HEK293 (cell line): ENCODE data around the gene SLC25A44.
A peak's percentile ranks its signal among the peaks of the same experiment; 100 is the strongest.

ENCODE experiments used
- CTCF ChIA-PET: fragments of 350-600 bp; formaldehyde crosslinking; extraction: SDS; loops from one replicate; lab custom pipeline; 2021; ENCODE audit warnings: antibody characterized with exemption; lab: Yijun Ruan, JAX
- POLR2A ChIA-PET: fragments of 300-600 bp; formaldehyde crosslinking; extraction: SDS; loops from one replicate; lab custom pipeline; 2020; ENCODE audit warnings: antibody characterized with exemption, inconsistent platforms; lab: Yijun Ruan, JAX
- H3K27ac ChIP-seq: fragments of 200-500 bp; sonication (Bioruptor generic); 2 replicates; pipeline ENCODE4 v1.5.1; 2014; ENCODE audit warnings: low read depth, low read length, control low read depth, inconsistent platforms; ENCODE audit errors: extremely low read depth
- H3K36me3 ChIP-seq, 2 experiments: fragments of 200-500 bp in 1 of 2; sonication (Bioruptor generic) in 1 of 2; 1 replicate in 1 of 2; 2 replicates in 1 of 2; pipeline ENCODE4 v1.5.1; 2014 to 2017; ENCODE audit warnings: inconsistent platforms in 2 of 2, low read length in 2 of 2; ENCODE audit not compliant: control insufficient read depth in 2 of 2, insufficient read depth in 1 of 2
- H3K4me1 ChIP-seq: fragments of 200-500 bp; sonication (Bioruptor generic); 2 replicates; pipeline ENCODE4 v1.5.1; 2014; ENCODE audit warnings: mild to moderate bottlenecking, low read length, inconsistent platforms; ENCODE audit not compliant: control insufficient read depth, insufficient read depth
- H3K4me3 ChIP-seq: 2 replicates; pipeline ENCODE4 v1.5.1; 2011; ENCODE audit warnings: low read depth, mild to moderate bottlenecking, control low read depth, low read length, moderate library complexity
- H3K9me3 ChIP-seq: fragments of 200-500 bp; sonication (Bioruptor generic); 2 replicates; pipeline ENCODE4 v1.5.1; 2014; ENCODE audit warnings: low read depth, low read length, inconsistent platforms; ENCODE audit not compliant: control insufficient read depth, insufficient read depth
- GLIS1 ChIP-seq: fragments of 450-650 bp; formaldehyde crosslinking; IDR thresholded peaks from 2 replicates; pipeline ENCODE4 v1.5.1; 2016; ENCODE audit warnings: missing biosample characterization, missing genetic modification characterization
- KLF8 ChIP-seq: fragments of 450-650 bp; formaldehyde crosslinking; IDR thresholded peaks from 2 replicates; pipeline ENCODE4 v1.5.1; 2016; ENCODE audit warnings: missing biosample characterization, missing genetic modification characterization
- KLF9 ChIP-seq: fragments of 450-650 bp; formaldehyde crosslinking; IDR thresholded peaks from 2 replicates; pipeline ENCODE4 v1.5.1; 2016; ENCODE audit warnings: missing biosample characterization, missing genetic modification characterization, low read depth
- SETDB1 ChIP-seq: IDR thresholded peaks from one replicate; pipeline ENCODE4 v1.6.1; 2017; ENCODE audit warnings: mild to moderate bottlenecking, low read length, moderate library complexity, mixed read lengths; ENCODE audit not compliant: insufficient read length
- ZBTB17 ChIP-seq: fragments of 450-650 bp; formaldehyde crosslinking; IDR thresholded peaks from 2 replicates; pipeline ENCODE4 v1.5.1; 2016; ENCODE audit warnings: missing biosample characterization, missing genetic modification characterization
- ZNF221 ChIP-seq: fragments of 450-650 bp; formaldehyde crosslinking; IDR thresholded peaks from 2 replicates; pipeline ENCODE4 v1.5.1; 2017; ENCODE audit warnings: missing biosample characterization, missing genetic modification characterization, borderline replicate concordance
- ZNF394 ChIP-seq: fragments of 450-650 bp; formaldehyde crosslinking; IDR thresholded peaks from 2 replicates; pipeline ENCODE4 v1.5.1; 2016; ENCODE audit warnings: missing biosample characterization, missing genetic modification characterization, mild to moderate bottlenecking, moderate library complexity, borderline replicate concordance
- ZNF558 ChIP-seq: fragments of 450-650 bp; formaldehyde crosslinking; IDR thresholded peaks from 2 replicates; pipeline ENCODE4 v1.5.1; 2016; ENCODE audit warnings: missing biosample characterization, missing genetic modification characterization
- ZNF600 ChIP-seq: fragments of 450-650 bp; formaldehyde crosslinking; IDR thresholded peaks from 2 replicates; pipeline ENCODE4 v1.5.1; 2016; ENCODE audit warnings: missing biosample characterization, missing genetic modification characterization
- ZNF626 ChIP-seq: fragments of 450-650 bp; sonication (Bioruptor Pico); formaldehyde crosslinking; IDR thresholded peaks from 2 replicates; pipeline ENCODE4 v1.5.1; 2018; ENCODE audit warnings: missing biosample characterization, missing genetic modification characterization, inconsistent platforms
- ZNF658 ChIP-seq: fragments of 450-650 bp; formaldehyde crosslinking; IDR thresholded peaks from 2 replicates; pipeline ENCODE4; 2016; ENCODE audit warnings: missing biosample characterization, missing genetic modification characterization
- ZNF777 ChIP-seq: fragments of 450-650 bp; formaldehyde crosslinking; IDR thresholded peaks from 2 replicates; pipeline ENCODE4 v1.5.1; 2017; ENCODE audit warnings: missing biosample characterization, missing genetic modification characterization, borderline replicate concordance
- ZNF792 ChIP-seq: fragments of 450-650 bp; formaldehyde crosslinking; IDR thresholded peaks from 2 replicates; pipeline ENCODE4 v1.5.1; 2016; ENCODE audit warnings: missing biosample characterization, missing genetic modification characterization
- TF ChIP-seq, protein P1 (sequence below): fragments of 450-650 bp; formaldehyde crosslinking; IDR thresholded peaks from 2 replicates; pipeline ENCODE4 v1.5.1; 2016; ENCODE audit warnings: missing biosample characterization, missing genetic modification characterization
- TF ChIP-seq, protein P2 (sequence below): fragments of 450-650 bp; formaldehyde crosslinking; IDR thresholded peaks from 2 replicates; pipeline ENCODE4 v1.5.1; 2016; ENCODE audit warnings: missing biosample characterization, missing genetic modification characterization
- TF ChIP-seq, protein P3 (sequence below): fragments of 450-650 bp; formaldehyde crosslinking; conservative IDR thresholded peaks from 2 replicates; pipeline ENCODE4 v1.5.1; 2016; ENCODE audit warnings: low read depth, missing biosample characterization, missing genetic modification characterization

SLC25A44 gene

DNA sequence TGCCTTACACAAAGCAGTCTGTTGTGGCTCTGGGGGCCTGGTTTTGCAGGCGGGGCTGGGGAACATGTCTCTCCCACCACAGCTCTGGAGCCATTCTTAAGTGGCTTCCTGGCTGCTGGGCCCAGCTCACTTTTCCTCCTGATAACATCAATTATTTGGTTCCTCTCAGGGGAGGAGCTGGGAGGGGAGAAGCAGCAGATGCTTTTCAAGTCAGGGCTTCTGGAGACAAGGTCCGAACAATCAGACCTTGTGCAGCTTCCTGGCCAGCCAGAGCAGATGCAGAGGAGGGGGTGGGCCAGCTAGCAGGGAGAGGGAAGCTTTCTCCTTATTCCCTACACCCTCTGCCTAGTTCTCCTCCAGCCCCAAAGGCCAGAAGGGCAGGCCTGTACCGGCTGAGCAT, 57.6 kb downstream of the SLC25A44 start:
- CTCF ChIA-PET: interaction anchor here (0.9 kb wide), 1 partner anchor 26 kb away, joined by 3 read pairs; no protein-coding TSS in a partner anchor
- Histone ChIP-seq H3K4me3 (no peak overlapping the region), H3K9me3 (no peaks in the 10 kb centered on the region), H3K27ac (no peak overlapping the region)
- POLR2A ChIA-PET: interaction anchor here (0.9 to 1.2 kb wide), 2 partner anchors 12 to 21 kb away, joined by 3 read pairs; no protein-coding TSS in a partner anchor
- TF ChIP-seq ZNF394 (tag by site-specific recombination): peak; percentile 73; the same call in 1 of the 2 replicates
- no peak for TF ChIP-seq KLF8 (tag by site-specific recombination)
- TF ChIP-seq, all 188 proteins: peak for 1
- no peaks in the 10 kb centered on the region for H3K4me1 ChIP-seq
- peaks cover 20 to 75% of the 10 kb centered on the region in 2 experiments for H3K36me3 ChIP-seq

DNA sequence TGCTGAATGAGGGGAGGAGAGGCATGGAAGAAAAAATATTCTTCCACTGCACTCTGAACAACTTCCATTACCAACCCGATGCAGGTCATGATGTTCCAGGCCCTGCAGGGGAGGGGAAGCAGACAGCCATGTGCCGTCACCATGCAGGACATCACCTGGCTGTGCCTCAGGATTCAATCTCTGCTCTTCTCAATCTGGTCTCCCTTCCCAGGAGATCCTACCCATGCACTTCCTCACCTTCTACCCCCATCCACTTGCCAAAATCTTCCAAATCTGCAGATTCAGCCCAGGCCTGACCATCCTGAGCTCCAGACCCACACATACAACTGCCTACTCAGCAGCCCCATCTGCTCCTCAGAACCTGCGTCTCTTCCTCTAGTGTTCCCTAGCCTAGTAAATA, 59.7 kb downstream of the SLC25A44 start:
- CTCF ChIA-PET: no interaction called here
- TF ChIP-seq ZNF600 (tag by site-specific recombination) (peak; percentile 87), KLF9 (tag by site-specific recombination) (no peak), ZBTB17 (tag by site-specific recombination) (peak; percentile 43; the same call in 1 of the 2 replicates)
- TF ChIP-seq, all 188 proteins: peak for 2
- Histone ChIP-seq H3K27ac (no peak overlapping the region), H3K9me3 (no peaks in the 10 kb centered on the region), H3K4me3 (no peak overlapping the region), H3K36me3 (peaks cover 20 to 91% of the 10 kb centered on the region in 2 experiments), H3K4me1 (no peaks in the 10 kb centered on the region)
- POLR2A ChIA-PET: interaction anchor here (0.7 to 1.1 kb wide), 2 partner anchors 28 to 84 kb away, joined by 3 to 4 read pairs; partner anchors contain the start of genes CCT3 and TSACC

DNA sequence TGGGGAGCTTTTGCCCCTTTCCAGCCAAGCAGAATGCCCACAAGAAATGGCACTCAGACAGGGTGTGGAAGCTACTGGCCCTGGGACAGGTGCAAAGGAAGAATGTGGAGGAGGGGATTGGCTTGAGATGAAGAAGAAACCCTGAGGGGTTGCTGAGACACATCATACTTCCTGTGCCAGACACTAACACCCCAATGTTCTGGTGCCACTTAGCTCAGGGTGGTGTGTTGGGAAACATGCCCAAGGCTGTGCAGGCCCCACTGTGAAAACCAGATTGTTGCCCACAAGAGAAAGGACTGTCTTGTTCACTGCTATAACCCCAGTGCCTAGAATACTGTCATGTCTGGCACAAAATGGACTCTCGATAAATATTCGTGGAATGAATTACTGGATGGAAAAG, 63.8 kb downstream of the SLC25A44 start:
- Histone ChIP-seq H3K36me3 (peaks cover 41 to 90% of the 10 kb centered on the region in 2 experiments), H3K27ac (no peak overlapping the region), H3K4me1 (no peaks in the 10 kb centered on the region), H3K4me3 (no peak overlapping the region), H3K9me3 (no peaks in the 10 kb centered on the region)
- CTCF ChIA-PET: interaction anchor here (0.6 kb wide), 1 partner anchor 102 kb away, joined by 3 read pairs; no protein-coding TSS in a partner anchor
- TF ChIP-seq ZNF558 (tag by site-specific recombination) (no peak), GLIS1 (tag by site-specific recombination) (no peak), ZNF777 (no peak), ZNF792 (tag by site-specific recombination) (no peak), ZNF626 (tag by site-specific recombination) (no peak), ZNF221 (no peak), ZNF658 (no peak), SETDB1 (no peak)
- TF ChIP-seq, protein P1, sequence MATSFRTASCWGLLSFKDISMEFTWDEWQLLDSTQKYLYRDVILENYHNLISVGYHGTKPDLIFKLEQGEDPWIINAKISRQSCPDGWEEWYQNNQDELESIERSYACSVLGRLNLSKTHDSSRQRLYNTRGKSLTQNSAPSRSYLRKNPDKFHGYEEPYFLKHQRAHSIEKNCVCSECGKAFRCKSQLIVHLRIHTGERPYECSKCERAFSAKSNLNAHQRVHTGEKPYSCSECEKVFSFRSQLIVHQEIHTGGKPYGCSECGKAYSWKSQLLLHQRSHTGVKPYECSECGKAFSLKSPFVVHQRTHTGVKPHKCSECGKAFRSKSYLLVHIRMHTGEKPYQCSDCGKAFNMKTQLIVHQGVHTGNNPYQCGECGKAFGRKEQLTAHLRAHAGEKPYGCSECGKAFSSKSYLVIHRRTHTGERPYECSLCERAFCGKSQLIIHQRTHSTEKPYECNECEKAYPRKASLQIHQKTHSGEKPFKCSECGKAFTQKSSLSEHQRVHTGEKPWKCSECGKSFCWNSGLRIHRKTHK (tag by site-specific recombination): no peak
- TF ChIP-seq, protein P2, sequence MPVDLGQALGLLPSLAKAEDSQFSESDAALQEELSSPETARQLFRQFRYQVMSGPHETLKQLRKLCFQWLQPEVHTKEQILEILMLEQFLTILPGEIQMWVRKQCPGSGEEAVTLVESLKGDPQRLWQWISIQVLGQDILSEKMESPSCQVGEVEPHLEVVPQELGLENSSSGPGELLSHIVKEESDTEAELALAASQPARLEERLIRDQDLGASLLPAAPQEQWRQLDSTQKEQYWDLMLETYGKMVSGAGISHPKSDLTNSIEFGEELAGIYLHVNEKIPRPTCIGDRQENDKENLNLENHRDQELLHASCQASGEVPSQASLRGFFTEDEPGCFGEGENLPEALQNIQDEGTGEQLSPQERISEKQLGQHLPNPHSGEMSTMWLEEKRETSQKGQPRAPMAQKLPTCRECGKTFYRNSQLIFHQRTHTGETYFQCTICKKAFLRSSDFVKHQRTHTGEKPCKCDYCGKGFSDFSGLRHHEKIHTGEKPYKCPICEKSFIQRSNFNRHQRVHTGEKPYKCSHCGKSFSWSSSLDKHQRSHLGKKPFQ (tag by site-specific recombination): no peak
- TF ChIP-seq, protein P3, sequence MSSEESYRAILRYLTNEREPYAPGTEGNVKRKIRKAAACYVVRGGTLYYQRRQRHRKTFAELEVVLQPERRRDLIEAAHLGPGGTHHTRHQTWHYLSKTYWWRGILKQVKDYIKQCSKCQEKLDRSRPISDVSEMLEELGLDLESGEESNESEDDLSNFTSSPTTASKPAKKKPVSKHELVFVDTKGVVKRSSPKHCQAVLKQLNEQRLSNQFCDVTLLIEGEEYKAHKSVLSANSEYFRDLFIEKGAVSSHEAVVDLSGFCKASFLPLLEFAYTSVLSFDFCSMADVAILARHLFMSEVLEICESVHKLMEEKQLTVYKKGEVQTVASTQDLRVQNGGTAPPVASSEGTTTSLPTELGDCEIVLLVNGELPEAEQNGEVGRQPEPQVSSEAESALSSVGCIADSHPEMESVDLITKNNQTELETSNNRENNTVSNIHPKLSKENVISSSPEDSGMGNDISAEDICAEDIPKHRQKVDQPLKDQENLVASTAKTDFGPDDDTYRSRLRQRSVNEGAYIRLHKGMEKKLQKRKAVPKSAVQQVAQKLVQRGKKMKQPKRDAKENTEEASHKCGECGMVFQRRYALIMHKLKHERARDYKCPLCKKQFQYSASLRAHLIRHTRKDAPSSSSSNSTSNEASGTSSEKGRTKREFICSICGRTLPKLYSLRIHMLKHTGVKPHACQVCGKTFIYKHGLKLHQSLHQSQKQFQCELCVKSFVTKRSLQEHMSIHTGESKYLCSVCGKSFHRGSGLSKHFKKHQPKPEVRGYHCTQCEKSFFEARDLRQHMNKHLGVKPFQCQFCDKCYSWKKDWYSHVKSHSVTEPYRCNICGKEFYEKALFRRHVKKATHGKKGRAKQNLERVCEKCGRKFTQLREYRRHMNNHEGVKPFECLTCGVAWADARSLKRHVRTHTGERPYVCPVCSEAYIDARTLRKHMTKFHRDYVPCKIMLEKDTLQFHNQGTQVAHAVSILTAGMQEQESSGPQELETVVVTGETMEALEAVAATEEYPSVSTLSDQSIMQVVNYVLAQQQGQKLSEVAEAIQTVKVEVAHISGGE: no peak
- POLR2A ChIA-PET: no interaction called here
